Breast epithelium (tissue), 4 donors: Measurements from ENCODE around the gene MAJIN. TPM values are rescaled to one million over a fixed set of nuclear protein-coding genes. Genes with fewer than 3 reads are reported as not detected.

Experiments used
- DNase-seq, 2 donors: peaks; one replicate each; pipeline ENCODE4 v3.0.0-alpha.2; 2019; ENCODE audit warnings: low spot score in 2 of 2
- H3K27ac ChIP-seq, 2 donors: fragments of 200-600 bp; sonication (generic) in 1 of 2; one replicate each; pipeline ENCODE4 v1.5.1; 2016 to 2019; ENCODE audit warnings: mild to moderate bottlenecking in 1 of 2
- H3K27me3 ChIP-seq, 2 donors: fragments of 200-600 bp; sonication (generic) in 1 of 2; one replicate each; pipeline versions ENCODE4 v1.5.1 to v1.6.0; 2017 to 2019; ENCODE audit warnings: control low read depth in 1 of 2, mild to moderate bottlenecking in 1 of 2
- H3K36me3 ChIP-seq: fragments of 200-600 bp; one replicate; pipeline ENCODE4 v1.5.1; 2019
- H3K4me1 ChIP-seq, 2 donors: fragments of 200-600 bp; sonication (generic); one replicate each; pipeline ENCODE4 v1.5.1; 2016 to 2019; ENCODE audit warnings: control low read depth in 1 of 2
- H3K4me3 ChIP-seq, 3 donors: fragments of 200-600 bp; sonication (generic); 1 replicate in 2 of 3; 2 replicates in 1 of 3; pipeline ENCODE4 v1.5.1; 2016 to 2019; ENCODE audit warnings: mild to moderate bottlenecking in 3 of 3, moderate library complexity in 2 of 3
- H3K9me3 ChIP-seq, 2 donors: fragments of 200-600 bp; sonication (generic) in 1 of 2; one replicate each; pipeline ENCODE4 v1.5.1; 2016 to 2019; ENCODE audit warnings: control low read depth in 1 of 2
- POLR2A ChIP-seq: fragments of 450-650 bp; IDR thresholded peaks from one replicate; pipeline ENCODE4 v1.6.1; 2016; ENCODE audit warnings: antibody characterized with exemption, mild to moderate bottlenecking, moderate library complexity
- POLR2AphosphoS5 ChIP-seq, 3 donors: sonication (generic); formaldehyde crosslinking; IDR thresholded peaks; one replicate each; pipeline ENCODE4 v1.6.1; 2017; ENCODE audit warnings: antibody characterized with exemption in 3 of 3
- intact Hi-C: fragments of 100-400 bp; cut with DNase I; formaldehyde crosslinking; loops from one replicate; pipeline ENCODE4 v1.15.1; 2023; ENCODE audit warnings: low total_unique reads
- total RNA-seq, 3 donors: library from RNA; depleted of rRNA; stranded (reverse); fragments of >200 nt; gene quantifications; one replicate each; pipeline ENCODE4 v1.1.0, GENCODE V29; 2016
- TF ChIP-seq, protein P1 (sequence below), 3 donors: fragments of 450-650 bp; IDR thresholded peaks; one replicate each; pipeline ENCODE4 v1.5.1; 2016 to 2017; ENCODE audit warnings: antibody characterized with exemption in 3 of 3, mild to moderate bottlenecking in 3 of 3, moderate library complexity in 3 of 3

Gene MAJIN
- total RNA-seq, 3 donors from 2014 or later: not detected

- intact Hi-C loops: no loop called here
- Histone ChIP-seq H3K4me1 (peaks cover 0 to 7% of the 10 kb centered on the region in 2 donors), H3K27me3 (no peaks in the 10 kb centered on the region), H3K36me3 (no peaks in the 10 kb centered on the region), H3K27ac (peak within 1 kb of the TSS; percentile 93 to 96), H3K4me3 (peak within 1 kb of the TSS; percentile 88 to 99 (median 95)), H3K9me3 (no peaks in the 10 kb centered on the region)
- TF ChIP-seq POLR2AphosphoS5 (IDR thresholded peaks at IDR 0.05) (peak; percentile 73 to 87 (median 87)), POLR2A (peak; percentile 40)
- TF ChIP-seq, protein P1, sequence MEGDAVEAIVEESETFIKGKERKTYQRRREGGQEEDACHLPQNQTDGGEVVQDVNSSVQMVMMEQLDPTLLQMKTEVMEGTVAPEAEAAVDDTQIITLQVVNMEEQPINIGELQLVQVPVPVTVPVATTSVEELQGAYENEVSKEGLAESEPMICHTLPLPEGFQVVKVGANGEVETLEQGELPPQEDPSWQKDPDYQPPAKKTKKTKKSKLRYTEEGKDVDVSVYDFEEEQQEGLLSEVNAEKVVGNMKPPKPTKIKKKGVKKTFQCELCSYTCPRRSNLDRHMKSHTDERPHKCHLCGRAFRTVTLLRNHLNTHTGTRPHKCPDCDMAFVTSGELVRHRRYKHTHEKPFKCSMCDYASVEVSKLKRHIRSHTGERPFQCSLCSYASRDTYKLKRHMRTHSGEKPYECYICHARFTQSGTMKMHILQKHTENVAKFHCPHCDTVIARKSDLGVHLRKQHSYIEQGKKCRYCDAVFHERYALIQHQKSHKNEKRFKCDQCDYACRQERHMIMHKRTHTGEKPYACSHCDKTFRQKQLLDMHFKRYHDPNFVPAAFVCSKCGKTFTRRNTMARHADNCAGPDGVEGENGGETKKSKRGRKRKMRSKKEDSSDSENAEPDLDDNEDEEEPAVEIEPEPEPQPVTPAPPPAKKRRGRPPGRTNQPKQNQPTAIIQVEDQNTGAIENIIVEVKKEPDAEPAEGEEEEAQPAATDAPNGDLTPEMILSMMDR (IDR thresholded peaks at IDR 0.05): peak in 2 of 3 donors; percentile 7 to 19
- peak; percentile 87 to 95 for DNase-seq
These were observed 47.7 kb downstream of the MAJIN start, which contains the start of gene PPP2R5B for GRCh38 chr11:64923944-64924909. TSS of gene PPP2R5B (plus strand) at chr11:64924689. CDS start at chr11:64925735, 1,046 bp downstream.

DNA sequence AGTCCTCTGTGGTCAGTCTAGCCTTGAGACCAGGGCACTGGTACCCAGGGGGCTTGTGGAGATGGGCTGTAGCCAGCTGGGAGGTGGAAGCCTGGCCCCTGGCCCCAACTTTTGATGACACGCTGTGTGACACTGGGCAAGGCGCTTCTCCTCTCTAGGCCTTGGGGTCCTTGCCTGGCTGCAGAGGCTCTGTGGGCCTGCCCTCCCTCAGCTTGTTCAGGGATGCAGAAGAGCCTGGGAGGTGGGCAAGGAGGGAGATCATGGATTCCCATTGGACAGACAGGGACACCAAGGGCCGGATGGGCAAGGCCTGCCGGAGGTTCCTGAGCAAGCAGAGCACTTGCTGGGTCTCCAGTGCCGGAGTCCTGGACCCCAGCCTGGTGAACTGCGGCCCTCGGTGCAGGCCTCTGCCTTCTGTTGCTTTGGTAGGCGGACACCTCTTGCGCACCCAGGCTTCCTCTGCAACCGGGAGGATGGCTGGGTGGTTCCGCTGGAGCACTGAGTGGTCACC is 48.7 kb downstream of the MAJIN start:
- Histone ChIP-seq H3K4me3 (peak overlapping the region in 1 of 3 donors; percentile 88), H3K27me3 (no peaks in the 10 kb centered on the region), H3K36me3 (no peaks in the 10 kb centered on the region), H3K4me1 (peaks cover 3 to 7% of the 10 kb centered on the region in 2 donors), H3K27ac (peak overlapping the region; percentile 93 to 96), H3K9me3 (no peaks in the 10 kb centered on the region)
- TF ChIP-seq, protein P1 (IDR thresholded peaks at IDR 0.05): no peak
- TF ChIP-seq POLR2AphosphoS5 (IDR thresholded peaks at IDR 0.05) (no peak), POLR2A (no peak)
- intact Hi-C loops: no loop called here
- DNase-seq: no peak

DNA sequence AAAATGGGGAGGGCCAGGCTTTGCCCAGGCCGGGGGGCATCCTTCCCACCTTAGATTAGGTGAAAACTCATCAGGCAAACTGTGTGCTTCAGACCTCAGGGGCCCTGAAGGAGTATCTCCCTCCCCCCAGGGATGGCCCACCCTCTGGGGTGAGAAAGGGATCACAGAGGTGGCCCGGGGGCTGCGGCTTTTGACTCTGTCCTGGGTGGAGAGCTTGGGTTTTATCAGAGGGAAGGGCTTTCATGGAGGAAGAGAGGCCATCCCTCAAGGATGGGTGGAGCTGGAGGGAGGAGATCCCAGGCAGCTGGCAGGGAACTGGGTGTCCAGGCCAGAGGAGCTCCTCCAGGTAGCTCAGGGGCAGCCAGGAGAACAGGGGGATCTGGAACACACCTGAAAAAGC is 50.5 kb downstream of the MAJIN start:
- Histone ChIP-seq H3K36me3 (no peaks in the 10 kb centered on the region), H3K4me1 (peaks cover 5 to 7% of the 10 kb centered on the region in 2 donors), H3K27me3 (no peaks in the 10 kb centered on the region), H3K27ac (no peak overlapping the region), H3K4me3 (no peak overlapping the region), H3K9me3 (no peaks in the 10 kb centered on the region)
- DNase-seq: no peak
- intact Hi-C loops: no loop called here
- no peak for TF ChIP-seq POLR2A

DNA sequence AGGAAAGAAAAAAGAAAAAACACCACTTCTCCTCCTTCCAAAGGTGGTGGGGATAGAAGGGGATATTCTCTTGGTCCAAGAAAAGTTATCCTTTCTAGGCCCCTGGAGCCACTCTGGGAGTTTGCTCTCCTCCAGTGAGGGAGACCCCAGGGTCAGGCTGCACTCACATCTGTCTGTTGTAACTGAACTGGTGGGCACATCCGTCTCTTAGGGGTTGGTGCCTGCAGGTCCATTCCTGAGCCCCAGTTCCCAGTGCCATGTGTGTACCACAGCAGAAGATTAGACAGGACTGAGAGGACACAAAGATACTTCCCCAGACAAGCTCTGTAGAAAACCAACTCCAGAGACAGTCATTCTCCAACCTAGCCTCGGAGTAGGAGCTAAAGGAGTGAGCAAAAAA is 51.8 kb downstream of the MAJIN start:
- no peak for DNase-seq
- intact Hi-C loops: no loop called here
- Histone ChIP-seq H3K36me3 (no peaks in the 10 kb centered on the region), H3K4me1 (peaks cover 2 to 9% of the 10 kb centered on the region in 2 donors), H3K9me3 (no peaks in the 10 kb centered on the region), H3K27me3 (no peaks in the 10 kb centered on the region), H3K4me3 (no peak overlapping the region), H3K27ac (no peak overlapping the region)
- no peak for TF ChIP-seq POLR2AphosphoS5 (IDR thresholded peaks at IDR 0.05)
- TF ChIP-seq, protein P1 (IDR thresholded peaks at IDR 0.05): no peak
- TF ChIP-seq POLR2A: no peak

- TF ChIP-seq, protein P1 (IDR thresholded peaks at IDR 0.05): no peak
- TF ChIP-seq POLR2AphosphoS5 (IDR thresholded peaks at IDR 0.05): no peak
- TF ChIP-seq POLR2A: no peak
- Histone ChIP-seq H3K4me1 (peaks cover 0 to 9% of the 10 kb centered on the region in 2 donors), H3K36me3 (no peaks in the 10 kb centered on the region), H3K9me3 (no peaks in the 10 kb centered on the region), H3K27ac (no peak overlapping the region), H3K27me3 (no peaks in the 10 kb centered on the region), H3K4me3 (no peak overlapping the region)
- intact Hi-C loops: no loop called here
- no peak for DNase-seq
These were observed 52.3 kb downstream of the MAJIN start for GRCh38 chr11:64919627-64920026.
